ENCODE data around the gene ITPRID2.

Gene ITPRID2

DNA sequence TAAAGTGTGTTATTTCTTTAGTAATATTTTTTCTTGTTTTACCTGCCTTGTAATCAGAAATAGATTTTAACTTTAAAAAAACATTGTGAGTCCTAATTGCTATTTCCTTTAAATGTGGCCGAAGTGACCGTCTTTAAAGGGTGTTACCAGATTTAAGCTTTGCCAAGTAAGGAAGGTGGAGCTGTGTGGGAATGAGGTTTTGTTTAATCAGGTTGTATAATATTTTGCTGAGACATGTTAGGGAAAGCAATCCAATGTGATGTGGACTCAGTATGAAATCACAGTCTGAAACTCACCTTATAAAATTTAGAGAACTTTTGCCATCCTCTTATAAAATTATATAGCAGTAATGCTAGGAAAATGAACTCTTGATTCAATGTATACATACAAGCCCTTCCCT lies 32.9 kb upstream of the ITPRID2 start:
- DNase-seq (ENCODE audit: low spot score) = no peak
- TF ChIP-seq, protein P1, sequence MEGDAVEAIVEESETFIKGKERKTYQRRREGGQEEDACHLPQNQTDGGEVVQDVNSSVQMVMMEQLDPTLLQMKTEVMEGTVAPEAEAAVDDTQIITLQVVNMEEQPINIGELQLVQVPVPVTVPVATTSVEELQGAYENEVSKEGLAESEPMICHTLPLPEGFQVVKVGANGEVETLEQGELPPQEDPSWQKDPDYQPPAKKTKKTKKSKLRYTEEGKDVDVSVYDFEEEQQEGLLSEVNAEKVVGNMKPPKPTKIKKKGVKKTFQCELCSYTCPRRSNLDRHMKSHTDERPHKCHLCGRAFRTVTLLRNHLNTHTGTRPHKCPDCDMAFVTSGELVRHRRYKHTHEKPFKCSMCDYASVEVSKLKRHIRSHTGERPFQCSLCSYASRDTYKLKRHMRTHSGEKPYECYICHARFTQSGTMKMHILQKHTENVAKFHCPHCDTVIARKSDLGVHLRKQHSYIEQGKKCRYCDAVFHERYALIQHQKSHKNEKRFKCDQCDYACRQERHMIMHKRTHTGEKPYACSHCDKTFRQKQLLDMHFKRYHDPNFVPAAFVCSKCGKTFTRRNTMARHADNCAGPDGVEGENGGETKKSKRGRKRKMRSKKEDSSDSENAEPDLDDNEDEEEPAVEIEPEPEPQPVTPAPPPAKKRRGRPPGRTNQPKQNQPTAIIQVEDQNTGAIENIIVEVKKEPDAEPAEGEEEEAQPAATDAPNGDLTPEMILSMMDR (IDR thresholded peaks at IDR 0.05; ENCODE audit: borderline replicate concordance, control extremely low read depth, extremely low read depth, insufficient read depth, missing control alignments) = no peak
- in situ Hi-C loops (cut with MboI; ENCODE audit: low sequenced_read_pairs, unreplicated experiment) = no loop called here

DNA sequence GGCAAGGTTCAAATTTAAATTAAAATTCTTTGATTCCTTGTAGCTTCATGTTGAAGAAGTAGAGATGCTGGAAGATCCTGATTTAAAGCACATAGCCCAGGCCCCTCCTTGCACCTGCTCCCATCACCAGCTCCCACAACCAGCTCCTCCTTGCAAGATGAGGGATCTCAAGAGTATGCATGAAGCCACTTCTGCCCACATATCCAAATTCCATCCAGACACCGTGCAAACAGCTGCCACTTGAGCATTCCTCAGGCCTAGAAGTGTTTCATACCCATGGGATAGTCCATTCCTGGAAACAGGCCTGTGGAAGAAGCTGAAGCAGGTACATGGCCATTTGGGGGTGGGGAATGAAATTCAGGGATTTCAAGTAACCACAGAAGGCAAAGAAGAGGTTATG lies 32.4 kb upstream of the ITPRID2 start:
- TF ChIP-seq, protein P1 (IDR thresholded peaks at IDR 0.05; ENCODE audit: borderline replicate concordance, control extremely low read depth, extremely low read depth, insufficient read depth, missing control alignments) = no peak
- in situ Hi-C loops (cut with MboI; ENCODE audit: low sequenced_read_pairs, unreplicated experiment) = no loop called here
- no peak for DNase-seq (ENCODE audit: low spot score)

DNA sequence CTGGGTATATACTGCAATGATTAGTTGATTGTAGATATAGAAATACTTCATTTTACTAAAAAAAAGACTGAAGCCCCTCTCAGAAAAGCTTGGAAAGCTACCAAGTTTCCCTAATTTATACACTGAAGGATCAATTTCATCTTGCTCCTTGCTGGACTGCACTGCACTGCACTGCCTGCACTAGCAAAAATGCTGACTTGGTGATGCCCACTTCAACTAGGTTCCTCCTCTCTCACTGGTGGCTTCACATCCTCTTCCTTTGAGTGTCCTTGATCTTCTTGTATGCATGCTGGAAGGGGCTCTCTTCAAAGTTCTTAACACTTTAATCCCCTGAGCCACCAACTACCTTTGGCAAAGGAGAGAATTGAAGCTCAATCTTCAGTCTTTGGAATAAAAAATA lies 31.7 kb upstream of the ITPRID2 start:
- DNase-seq (ENCODE audit: low spot score) = no peak
- TF ChIP-seq, protein P1 (IDR thresholded peaks at IDR 0.05; ENCODE audit: borderline replicate concordance, control extremely low read depth, extremely low read depth, insufficient read depth, missing control alignments) = no peak
- in situ Hi-C loops (cut with MboI; ENCODE audit: low sequenced_read_pairs, unreplicated experiment) = no loop called here

DNA sequence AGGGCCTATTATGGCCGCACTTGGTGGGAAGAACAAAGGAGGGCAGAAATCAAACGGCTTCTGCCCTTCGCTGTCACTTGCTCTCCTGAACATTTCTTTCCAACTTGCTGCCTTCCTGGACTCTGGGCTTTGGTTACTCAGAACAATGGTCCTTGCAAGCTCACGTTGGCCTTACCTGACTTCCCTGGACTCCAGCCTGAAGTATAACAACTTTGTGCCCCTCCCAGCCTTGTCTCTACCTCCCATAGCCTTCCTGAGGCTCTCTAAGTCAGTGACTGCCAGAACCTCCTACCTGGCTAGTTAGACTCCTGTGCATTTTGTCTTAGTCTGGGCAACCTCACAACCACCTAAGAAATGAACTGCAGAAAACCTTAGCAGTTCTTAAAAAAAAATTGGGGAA lies 30.2 kb upstream of the ITPRID2 start:
- TF ChIP-seq, protein P1 (IDR thresholded peaks at IDR 0.05; ENCODE audit: borderline replicate concordance, control extremely low read depth, extremely low read depth, insufficient read depth, missing control alignments) = no peak
- in situ Hi-C loops (cut with MboI; ENCODE audit: low sequenced_read_pairs, unreplicated experiment) = no loop called here
- DNase-seq (ENCODE audit: low spot score) = no peak

DNA sequence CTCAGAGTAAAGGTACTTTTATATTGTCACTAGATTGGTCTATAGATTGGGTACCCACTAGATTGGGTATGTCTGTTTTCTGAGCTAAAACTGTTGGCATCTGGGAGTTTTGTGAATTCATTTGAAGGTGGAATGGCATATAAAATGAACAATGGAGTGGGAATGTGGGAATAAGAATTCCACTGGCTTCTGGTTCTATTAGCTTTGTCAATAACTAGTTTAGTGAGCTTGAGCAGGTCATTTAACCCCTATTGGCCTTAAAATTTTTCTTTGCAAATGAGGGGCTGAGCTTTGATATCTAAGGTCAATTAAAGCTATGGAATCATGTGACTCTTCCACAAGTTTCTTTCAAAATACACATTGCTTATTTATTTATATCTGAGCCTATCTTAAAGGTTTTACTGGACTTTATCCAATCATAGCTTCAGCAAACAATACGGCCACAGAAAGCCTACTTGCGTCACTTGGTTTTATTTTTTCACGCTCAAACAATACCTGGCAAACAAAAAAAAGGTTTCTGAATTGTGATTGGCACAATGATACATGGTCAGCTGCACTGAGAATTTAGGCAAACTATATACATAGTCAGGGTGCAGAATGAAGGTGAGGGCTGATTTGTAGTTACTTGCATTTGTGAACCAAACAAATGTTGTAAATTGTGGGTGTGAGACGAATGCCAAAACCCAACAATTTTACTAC lies 28.8 kb upstream of the ITPRID2 start:
- no peak for DNase-seq (ENCODE audit: low spot score)
- TF ChIP-seq, protein P1 (IDR thresholded peaks at IDR 0.05; ENCODE audit: borderline replicate concordance, control extremely low read depth, extremely low read depth, insufficient read depth, missing control alignments) = no peak
- in situ Hi-C loops (cut with MboI; ENCODE audit: low sequenced_read_pairs, unreplicated experiment) = no loop called here

DNA sequence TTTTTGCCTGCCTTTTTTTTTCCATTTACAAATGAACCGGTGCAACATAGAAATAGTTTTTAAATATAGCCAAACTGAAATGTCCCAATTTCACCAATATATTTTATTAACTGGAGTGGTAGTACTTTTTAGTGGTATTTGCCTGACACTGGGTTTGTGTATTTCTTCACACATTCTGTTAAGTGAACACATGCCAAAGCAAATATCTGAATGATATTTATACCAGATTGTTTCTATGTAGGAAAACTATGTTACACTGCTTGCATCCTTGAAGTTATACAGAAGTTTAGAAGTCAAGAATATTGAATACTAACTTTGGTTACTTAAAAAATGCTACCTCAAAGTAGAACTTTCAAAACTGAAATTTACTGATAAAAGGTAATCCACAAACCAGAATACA lies 19.4 kb upstream of the ITPRID2 start:
- TF ChIP-seq, protein P1 (IDR thresholded peaks at IDR 0.05; ENCODE audit: borderline replicate concordance, control extremely low read depth, extremely low read depth, insufficient read depth, missing control alignments) = no peak
- in situ Hi-C loops (cut with MboI; ENCODE audit: low sequenced_read_pairs, unreplicated experiment) = no loop called here
- DNase-seq (ENCODE audit: low spot score) = no peak

Measured in GM13976 (cell line).